ENCODE results near the gene KCNK17. TPM values are rescaled to one million over a fixed set of nuclear protein-coding genes. Genes with fewer than 3 reads are reported as not detected.

Gene KCNK17
- total and polyA plus RNA-seq, 12 donors = 0.13 to 0.39 (median 0.19) TPM; not detected in 6

GRCh38 chr6:39300739-39301138 is 13.5 kb downstream of the KCNK17 start:
- DNase-seq (no peak), ATAC-seq (no peak)
- 74 to 76% methylated on average over 6 of the region's 6 CpGs for WGBS, 2 donors
- H3K27ac ChIP-seq = no peak overlapping the region
- peaks cover 0 to 18% (median 5%) of the 10 kb centered on the region in 9 donors for H3K4me1 ChIP-seq
- no peak overlapping the region for H3K4me3 ChIP-seq
- intact Hi-C loops (cut with DNase I) = loop anchor here in 9 of 10 donors (2.0 to 5.0 kb wide), 6 partner anchors 133 to 433 kb away; no protein-coding TSS in a partner anchor
- H3K9me3 ChIP-seq = peaks cover 0 to 6% (median 0%) of the 10 kb centered on the region in 11 donors
- H3K27me3 ChIP-seq = peaks cover 0 to 37% (median 7%) of the 10 kb centered on the region in 7 donors
- no peak for TF ChIP-seq CTCF (IDR thresholded peaks at IDR 0.05)
- no peaks in the 10 kb centered on the region for H3K36me3 ChIP-seq

GRCh38 chr6:39298061-39298460 is 16.2 kb downstream of the KCNK17 start:
- Histone ChIP-seq H3K4me3 (no peak overlapping the region), H3K4me1 (peaks cover 0 to 18% (median 4%) of the 10 kb centered on the region in 9 donors), H3K9me3 (no peaks in the 10 kb centered on the region), H3K36me3 (no peaks in the 10 kb centered on the region), H3K27ac (no peak overlapping the region), H3K27me3 (peaks cover 0 to 60% (median 12%) of the 10 kb centered on the region in 7 donors)
- no peak for ATAC-seq
- no peak for DNase-seq
- WGBS, 2 donors = 74 to 81% methylated on average over 10 of the region's 10 CpGs
- intact Hi-C loops (cut with DNase I) = loop anchor here in 2 of 10 donors (2.0 to 5.0 kb wide), 2 partner anchors 205 to 211 kb away; no protein-coding TSS in a partner anchor
- TF ChIP-seq CTCF (IDR thresholded peaks at IDR 0.05) = no peak

GRCh38 chr6:39296745-39297640 is 17.2 kb downstream of the KCNK17 start:
- TF ChIP-seq CTCF (IDR thresholded peaks at IDR 0.05) = no peak
- no peak overlapping the region for H3K27ac ChIP-seq
- DNase-seq = peak in 1 of 2 donors; percentile 41
- peaks cover 0 to 62% (median 17%) of the 10 kb centered on the region in 7 donors for H3K27me3 ChIP-seq
- peak; percentile 41 to 94 (median 70) for ATAC-seq
- H3K4me1 ChIP-seq = peaks cover 0 to 15% (median 0%) of the 10 kb centered on the region in 9 donors
- no peak overlapping the region for H3K4me3 ChIP-seq
- H3K36me3 ChIP-seq = no peaks in the 10 kb centered on the region
- WGBS, 2 donors = 31 to 40% methylated on average over 18 of the region's 18 CpGs
- intact Hi-C loops (cut with DNase I) = loop anchor here in 1 of 10 donors (5.0 kb wide), 1 partner anchor 210 kb away; no protein-coding TSS in a partner anchor
- no peaks in the 10 kb centered on the region for H3K9me3 ChIP-seq

- H3K4me3 ChIP-seq = no peak overlapping the region
- H3K9me3 ChIP-seq = no peaks in the 10 kb centered on the region
- H3K36me3 ChIP-seq = no peaks in the 10 kb centered on the region
- DNase-seq (no peak), ATAC-seq (peak in 3 of 8 donors; percentile 19 to 28 (median 20))
- no peak overlapping the region for H3K27ac ChIP-seq
- intact Hi-C loops (cut with DNase I) = loop anchor here in 1 of 10 donors (5.0 kb wide), 1 partner anchor 208 kb away; no protein-coding TSS in a partner anchor
- H3K27me3 ChIP-seq = peaks cover 0 to 57% (median 10%) of the 10 kb centered on the region in 7 donors
- TF ChIP-seq CTCF (IDR thresholded peaks at IDR 0.05) = no peak
- H3K4me1 ChIP-seq = peaks cover 0 to 15% (median 0%) of the 10 kb centered on the region in 9 donors
- 49 to 73% methylated on average over 5 of the region's 5 CpGs for WGBS, 2 donors
Measured at GRCh38 chr6:39295611-39296011, 18.6 kb downstream of the KCNK17 start.
